ENCODE measurements around the gene PCSK6.

The PCSK6 gene

DNA sequence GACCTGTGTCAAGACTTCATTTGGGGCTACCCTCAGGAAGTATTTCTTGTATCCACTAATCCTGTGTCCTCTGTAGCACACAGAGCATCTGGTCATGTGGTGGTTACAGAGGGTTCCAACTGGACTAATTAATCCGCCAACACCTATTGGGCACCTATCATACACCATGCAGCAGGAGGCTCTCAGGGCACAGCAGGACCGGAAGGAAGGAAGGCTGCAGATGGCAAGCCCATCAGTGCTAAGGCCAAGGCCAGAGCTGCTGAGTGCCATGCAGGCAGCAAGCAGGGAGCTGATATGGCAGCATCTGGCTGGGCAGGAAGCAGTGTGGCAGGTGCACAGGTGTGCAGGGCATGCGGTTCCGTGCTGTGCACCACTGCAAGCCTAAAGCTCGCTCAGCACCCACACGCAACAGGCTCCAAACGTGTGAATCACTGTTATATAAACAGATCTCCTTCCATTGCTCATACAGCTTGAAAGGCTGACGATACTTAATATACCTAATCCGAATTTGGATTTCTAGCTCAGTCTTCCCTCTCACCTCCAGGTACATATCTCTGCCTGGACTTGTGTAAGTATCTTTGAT lies 130.1 kb downstream of the PCSK6 start:
- Histone ChIP-seq H2AFZ (ENCODE audit: low read length) (no peak overlapping the region), H3K36me3 (ENCODE audit: insufficient read depth, low read length) (no peaks in the 10 kb centered on the region), H3K4me2 (ENCODE audit: low read depth, low read length, poor library complexity, severe bottlenecking) (no peak overlapping the region), H3F3A (ENCODE audit: low read depth) (no peaks in the 10 kb centered on the region), H4K20me1 (ENCODE audit: insufficient read depth, low read length, poor library complexity, severe bottlenecking) (no peaks in the 10 kb centered on the region), H3K4me1 (ENCODE audit: insufficient read depth, low read length, poor library complexity, severe bottlenecking) (no peaks in the 10 kb centered on the region), H3K9ac (ENCODE audit: low read depth, low read length, poor library complexity, severe bottlenecking) (no peak overlapping the region), H3K9me3 (ENCODE audit: insufficient read depth, low read depth, low read length) (peaks cover 3% of the 10 kb centered on the region; the same call in 1 of the 2 replicates), H3K27me3 (ENCODE audit: insufficient read depth, low read length, poor library complexity, severe bottlenecking) (no peaks in the 10 kb centered on the region), H3K9me2 (replicated peaks; ENCODE audit: low read depth, low read length) (no peaks in the 10 kb centered on the region), H3K4me3 (ENCODE audit: low read length, poor library complexity, severe bottlenecking) (no peak overlapping the region), H3K79me2 (ENCODE audit: insufficient read depth, low read length) (no peaks in the 10 kb centered on the region)
- no peak for TF ChIP-seq CTCF (conservative IDR thresholded peaks at IDR 0.05; ENCODE audit: low read length)
- TF ChIP-seq EZH2phosphoT487 (IDR thresholded peaks at IDR 0.05; ENCODE audit: borderline replicate concordance) = no peak

GRCh38 chr15:101358895-101359294 lies 130.6 kb downstream of the PCSK6 start:
- Histone ChIP-seq H2AFZ (ENCODE audit: low read length) (no peak overlapping the region), H3K9me2 (replicated peaks; ENCODE audit: low read depth, low read length) (no peaks in the 10 kb centered on the region), H4K20me1 (ENCODE audit: insufficient read depth, low read length, poor library complexity, severe bottlenecking) (no peaks in the 10 kb centered on the region), H3K4me3 (ENCODE audit: low read length, poor library complexity, severe bottlenecking) (no peak overlapping the region), H3K27me3 (ENCODE audit: insufficient read depth, low read length, poor library complexity, severe bottlenecking) (no peaks in the 10 kb centered on the region), H3K4me2 (ENCODE audit: low read depth, low read length, poor library complexity, severe bottlenecking) (no peak overlapping the region), H3K9me3 (ENCODE audit: insufficient read depth, low read depth, low read length) (peaks cover 3% of the 10 kb centered on the region; the same call in 1 of the 2 replicates), H3K4me1 (ENCODE audit: insufficient read depth, low read length, poor library complexity, severe bottlenecking) (no peaks in the 10 kb centered on the region), H3K9ac (ENCODE audit: low read depth, low read length, poor library complexity, severe bottlenecking) (no peak overlapping the region), H3K79me2 (ENCODE audit: insufficient read depth, low read length) (no peaks in the 10 kb centered on the region), H3K36me3 (ENCODE audit: insufficient read depth, low read length) (no peaks in the 10 kb centered on the region), H3F3A (ENCODE audit: low read depth) (no peaks in the 10 kb centered on the region)
- TF ChIP-seq CTCF (conservative IDR thresholded peaks at IDR 0.05; ENCODE audit: low read length) (no peak), EZH2phosphoT487 (IDR thresholded peaks at IDR 0.05; ENCODE audit: borderline replicate concordance) (no peak)

DNA sequence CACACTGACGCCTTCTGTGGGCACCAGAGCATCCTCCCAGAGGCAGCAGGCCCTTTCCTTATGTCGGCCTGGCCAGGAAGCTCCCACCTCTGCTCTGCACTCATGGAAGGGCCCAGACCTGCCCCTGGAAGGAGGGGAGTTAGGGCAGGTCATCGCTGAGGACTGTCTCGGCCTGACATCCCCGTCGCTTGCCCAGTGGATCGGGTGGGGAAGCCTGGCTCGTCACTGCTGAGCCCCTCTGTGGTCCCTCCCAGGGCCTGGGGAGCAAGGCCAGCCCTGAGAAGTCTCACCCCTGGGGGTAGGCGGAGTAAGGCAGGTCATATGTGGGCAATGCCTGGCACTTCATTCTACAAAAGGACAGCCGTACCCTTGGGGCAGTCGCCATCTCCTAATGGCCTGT lies 131.6 kb downstream of the PCSK6 start:
- Histone ChIP-seq H3F3A (ENCODE audit: low read depth) (no peaks in the 10 kb centered on the region), H3K9me2 (replicated peaks; ENCODE audit: low read depth, low read length) (no peaks in the 10 kb centered on the region), H3K9ac (ENCODE audit: low read depth, low read length, poor library complexity, severe bottlenecking) (no peak overlapping the region), H4K20me1 (ENCODE audit: insufficient read depth, low read length, poor library complexity, severe bottlenecking) (no peaks in the 10 kb centered on the region), H3K79me2 (ENCODE audit: insufficient read depth, low read length) (no peaks in the 10 kb centered on the region), H3K4me2 (ENCODE audit: low read depth, low read length, poor library complexity, severe bottlenecking) (no peak overlapping the region), H3K27me3 (ENCODE audit: insufficient read depth, low read length, poor library complexity, severe bottlenecking) (no peaks in the 10 kb centered on the region), H2AFZ (ENCODE audit: low read length) (no peak overlapping the region), H3K4me3 (ENCODE audit: low read length, poor library complexity, severe bottlenecking) (no peak overlapping the region), H3K36me3 (ENCODE audit: insufficient read depth, low read length) (no peaks in the 10 kb centered on the region), H3K9me3 (ENCODE audit: insufficient read depth, low read depth, low read length) (peaks cover under 1% of the 10 kb centered on the region; the same call in 1 of the 2 replicates), H3K4me1 (ENCODE audit: insufficient read depth, low read length, poor library complexity, severe bottlenecking) (no peaks in the 10 kb centered on the region)
- no peak for TF ChIP-seq EZH2phosphoT487 (IDR thresholded peaks at IDR 0.05; ENCODE audit: borderline replicate concordance)
- TF ChIP-seq CTCF (conservative IDR thresholded peaks at IDR 0.05; ENCODE audit: low read length) = no peak
